Mucosa of rectum (tissue), 2 donors: ENCODE data around the gene MAFF.

Source experiments
- H3K27ac ChIP-seq, 2 donors: one replicate each; pipeline ENCODE4 v1.7.0; 2013; ENCODE audit warnings: inconsistent platforms in 2 of 2, low read depth in 2 of 2, low read length in 2 of 2
- H3K27me3 ChIP-seq, 2 donors: one replicate each; pipeline ENCODE4 v1.7.0; 2013; ENCODE audit warnings: low read length in 2 of 2; ENCODE audit not compliant: control insufficient read depth in 2 of 2, insufficient read depth in 2 of 2
- H3K36me3 ChIP-seq, 2 donors: one replicate each; pipeline ENCODE4 v1.7.0; 2013; ENCODE audit warnings: low read length in 2 of 2; ENCODE audit not compliant: control insufficient read depth in 2 of 2, insufficient read depth in 2 of 2
- H3K4me1 ChIP-seq, 2 donors: one replicate each; pipeline ENCODE4 v1.7.0; 2013; ENCODE audit warnings: low read length in 2 of 2, mild to moderate bottlenecking in 1 of 2; ENCODE audit not compliant: control insufficient read depth in 2 of 2, insufficient read depth in 2 of 2
- H3K4me3 ChIP-seq, 2 donors: one replicate each; pipeline ENCODE4 v1.7.0; 2013; ENCODE audit warnings: low read length in 2 of 2
- H3K9ac ChIP-seq, 2 donors: one replicate each; pipeline ENCODE4 v1.7.0; 2013; ENCODE audit warnings: low read length in 2 of 2, low read depth in 1 of 2, mild to moderate bottlenecking in 1 of 2
- H3K9me3 ChIP-seq, 2 donors: one replicate each; pipeline ENCODE4 v1.7.0; 2013; ENCODE audit warnings: low read length in 2 of 2; ENCODE audit not compliant: control insufficient read depth in 2 of 2
- donor health status: healthy.
- donor health status: Normal muscosa, but diverticular disease.

Gene MAFF

DNA sequence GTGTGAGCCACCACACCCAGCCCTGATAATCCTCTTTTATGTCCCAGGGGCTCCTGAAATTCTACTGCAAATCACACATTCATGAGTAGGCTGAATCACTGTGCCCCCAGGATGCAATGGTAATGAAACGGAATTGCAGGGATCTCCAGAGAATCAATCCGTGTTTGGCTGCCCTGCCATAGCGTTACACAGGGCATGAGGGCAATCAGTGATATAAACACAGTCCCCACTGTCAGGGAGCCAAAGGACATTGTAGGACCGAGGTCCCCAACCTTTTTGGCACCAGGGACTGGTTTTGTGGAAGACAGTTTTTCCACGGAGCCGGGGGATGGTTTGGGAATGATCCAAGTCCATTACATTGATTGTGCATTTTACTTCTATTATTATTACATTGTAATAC lies 11.2 kb upstream of the MAFF start:
- Histone ChIP-seq H3K4me3 (no peak overlapping the region), H3K9ac (no peak overlapping the region), H3K36me3 (no peaks in the 10 kb centered on the region), H3K27ac (no peak overlapping the region), H3K27me3 (no peaks in the 10 kb centered on the region), H3K4me1 (peaks cover 0 to 10% of the 10 kb centered on the region in 2 donors), H3K9me3 (no peaks in the 10 kb centered on the region)

- H3K4me1 ChIP-seq = peaks cover 0 to 10% of the 10 kb centered on the region in 2 donors
- H3K4me3 ChIP-seq = no peak overlapping the region
- H3K27me3 ChIP-seq = no peaks in the 10 kb centered on the region
- no peak overlapping the region for H3K9ac ChIP-seq
- no peaks in the 10 kb centered on the region for H3K36me3 ChIP-seq
- no peaks in the 10 kb centered on the region for H3K9me3 ChIP-seq
- no peak overlapping the region for H3K27ac ChIP-seq
These were observed 10.7 kb upstream of the MAFF start for GRCh38 chr22:38191055-38191454.

- Histone ChIP-seq H3K27me3 (no peaks in the 10 kb centered on the region), H3K9ac (no peak overlapping the region), H3K9me3 (no peaks in the 10 kb centered on the region), H3K27ac (no peak overlapping the region), H3K36me3 (no peaks in the 10 kb centered on the region), H3K4me3 (no peak overlapping the region), H3K4me1 (peaks cover 3 to 13% of the 10 kb centered on the region in 2 donors)
These were observed 9.9 kb upstream of the MAFF start for GRCh38 chr22:38191731-38192474.

DNA sequence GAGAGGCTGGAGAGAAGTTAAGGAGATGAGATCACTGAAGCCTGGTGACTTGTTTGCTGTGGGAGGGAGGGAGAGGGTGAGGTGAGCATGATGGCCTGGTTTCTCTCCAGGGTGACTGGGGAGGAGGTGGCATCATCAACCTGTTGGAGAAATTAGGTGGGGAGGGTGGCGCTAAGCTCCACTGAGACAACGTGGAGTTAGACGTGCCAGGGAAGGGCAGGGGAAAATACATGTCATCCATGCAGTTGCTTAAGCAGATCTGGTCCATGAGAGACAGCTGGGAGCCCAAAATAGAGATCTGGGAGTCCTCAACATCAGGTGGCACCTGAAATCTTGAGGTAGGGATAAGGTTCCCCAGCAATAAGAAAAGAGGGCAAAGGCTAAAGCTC lies 9.3 kb upstream of the MAFF start:
- Histone ChIP-seq H3K4me1 (peaks cover 3 to 15% of the 10 kb centered on the region in 2 donors), H3K4me3 (no peak overlapping the region), H3K9ac (no peak overlapping the region), H3K36me3 (no peaks in the 10 kb centered on the region), H3K27me3 (no peaks in the 10 kb centered on the region), H3K9me3 (no peaks in the 10 kb centered on the region), H3K27ac (no peak overlapping the region)

- Histone ChIP-seq H3K4me3 (no peak overlapping the region), H3K36me3 (no peaks in the 10 kb centered on the region), H3K9me3 (no peaks in the 10 kb centered on the region), H3K27me3 (no peaks in the 10 kb centered on the region), H3K9ac (no peak overlapping the region), H3K27ac (no peak overlapping the region), H3K4me1 (peaks cover 3 to 15% of the 10 kb centered on the region in 2 donors)
These were observed 8.2 kb upstream of the MAFF start for GRCh38 chr22:38193580-38193979.

DNA sequence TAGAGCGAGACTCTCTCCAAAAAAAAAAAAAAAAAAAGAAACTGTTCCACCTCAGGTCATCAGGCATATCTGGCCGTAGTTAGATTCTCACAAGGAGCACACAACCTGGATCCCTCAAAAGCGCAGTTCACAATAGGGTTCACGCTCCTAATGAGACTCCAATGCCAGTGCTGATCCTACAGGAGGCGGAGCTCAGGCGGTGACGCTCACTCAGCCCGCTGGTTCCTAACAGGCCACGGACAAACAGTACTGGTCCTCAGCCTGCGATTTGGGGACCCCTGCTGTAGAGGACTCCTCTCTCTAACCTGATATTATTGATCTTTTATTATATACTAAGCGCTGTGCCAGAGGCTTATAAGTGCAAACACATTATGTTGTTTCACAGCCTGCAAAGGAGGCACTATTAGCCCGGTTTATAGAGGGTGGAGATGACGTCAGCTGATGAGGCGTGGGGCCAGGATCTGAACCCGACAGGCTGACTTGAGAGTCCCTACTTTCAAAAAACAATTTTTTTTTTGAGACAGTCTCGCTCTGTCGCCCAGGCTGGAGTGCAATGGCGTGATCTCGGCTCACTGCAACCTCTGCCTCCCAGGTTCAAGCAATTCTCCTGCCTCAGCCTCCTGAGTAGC lies 4.9 kb upstream of the MAFF start:
- no peaks in the 10 kb centered on the region for H3K27me3 ChIP-seq

DNA sequence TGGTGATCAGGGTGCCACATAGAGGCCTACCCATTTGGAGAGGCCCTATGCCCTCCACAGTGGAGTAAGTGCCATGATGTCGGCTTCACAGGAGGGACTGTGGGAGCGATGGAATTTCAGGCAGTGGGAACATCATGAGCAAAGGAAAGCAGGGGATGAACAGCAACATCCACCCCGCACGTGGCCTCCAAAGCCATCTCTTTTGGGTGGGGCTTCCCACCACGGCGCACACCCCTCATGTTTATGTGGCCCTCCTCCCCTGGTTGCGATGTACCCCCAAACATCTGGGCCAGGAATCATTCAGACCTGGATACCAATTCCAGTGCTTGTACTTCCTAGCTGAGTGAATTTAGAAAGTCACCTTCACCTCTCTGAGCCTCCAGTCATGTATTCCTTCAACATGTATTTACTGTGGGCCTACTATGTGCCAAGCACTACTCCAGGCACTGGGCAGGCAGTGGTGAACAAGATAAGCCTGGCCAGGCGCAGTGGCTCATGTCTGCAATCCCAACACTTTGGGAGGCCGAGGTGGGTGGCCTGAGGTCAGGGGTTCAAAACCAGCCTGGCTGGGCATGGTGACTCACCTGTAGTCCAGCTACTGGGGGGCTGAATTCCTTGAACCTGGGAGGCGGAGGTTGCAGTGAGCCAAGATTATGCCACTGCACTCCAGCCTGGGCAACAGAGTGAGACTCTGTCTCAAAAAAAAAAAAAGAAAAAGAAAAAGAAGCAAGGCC lies 1.8 kb upstream of the MAFF start:
- no peaks in the 10 kb centered on the region for H3K36me3 ChIP-seq
- H3K4me3 ChIP-seq = no peak overlapping the region
- no peak overlapping the region for H3K9ac ChIP-seq
- no peaks in the 10 kb centered on the region for H3K9me3 ChIP-seq
- H3K27ac ChIP-seq = no peak overlapping the region
- no peaks in the 10 kb centered on the region for H3K27me3 ChIP-seq
- H3K4me1 ChIP-seq = peaks cover 22 to 25% of the 10 kb centered on the region in 2 donors

More for the DNA sequence above, 4.9 kb upstream of the MAFF start:
- Histone ChIP-seq H3K4me1 (peaks cover 9 to 21% of the 10 kb centered on the region in 2 donors), H3K9me3 (no peaks in the 10 kb centered on the region), H3K4me3 (peak overlapping the region; percentile 20 to 46), H3K36me3 (no peaks in the 10 kb centered on the region), H3K9ac (peak overlapping the region in 1 of 2 donors; percentile 53), H3K27ac (no peak overlapping the region)

DNA sequence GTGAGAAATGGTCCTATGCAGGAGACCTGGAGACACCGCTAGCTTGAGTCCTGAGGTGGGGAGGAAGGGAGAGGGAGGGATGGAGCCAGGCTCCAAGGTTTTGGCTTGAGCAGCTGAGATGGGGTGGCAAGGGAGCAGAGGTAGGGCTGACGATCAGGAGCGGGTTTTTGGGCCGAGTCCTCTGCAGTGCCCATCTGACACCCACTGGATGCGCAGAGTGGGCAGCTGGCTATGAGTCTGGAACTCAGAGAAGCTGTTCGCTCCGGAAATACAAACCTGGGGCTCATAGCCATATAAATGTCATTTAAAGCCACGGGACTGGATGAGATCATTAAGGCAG lies 453 bp upstream of the MAFF start:
- no peaks in the 10 kb centered on the region for H3K27me3 ChIP-seq
- peaks cover 24 to 27% of the 10 kb centered on the region in 2 donors for H3K4me1 ChIP-seq
- H3K9me3 ChIP-seq = no peaks in the 10 kb centered on the region
- H3K4me3 ChIP-seq = peak overlapping the region; percentile 54 to 72
- peak overlapping the region; percentile 35 to 99 for H3K9ac ChIP-seq
- peak overlapping the region; percentile 75 to 76 for H3K27ac ChIP-seq
- no peaks in the 10 kb centered on the region for H3K36me3 ChIP-seq

DNA sequence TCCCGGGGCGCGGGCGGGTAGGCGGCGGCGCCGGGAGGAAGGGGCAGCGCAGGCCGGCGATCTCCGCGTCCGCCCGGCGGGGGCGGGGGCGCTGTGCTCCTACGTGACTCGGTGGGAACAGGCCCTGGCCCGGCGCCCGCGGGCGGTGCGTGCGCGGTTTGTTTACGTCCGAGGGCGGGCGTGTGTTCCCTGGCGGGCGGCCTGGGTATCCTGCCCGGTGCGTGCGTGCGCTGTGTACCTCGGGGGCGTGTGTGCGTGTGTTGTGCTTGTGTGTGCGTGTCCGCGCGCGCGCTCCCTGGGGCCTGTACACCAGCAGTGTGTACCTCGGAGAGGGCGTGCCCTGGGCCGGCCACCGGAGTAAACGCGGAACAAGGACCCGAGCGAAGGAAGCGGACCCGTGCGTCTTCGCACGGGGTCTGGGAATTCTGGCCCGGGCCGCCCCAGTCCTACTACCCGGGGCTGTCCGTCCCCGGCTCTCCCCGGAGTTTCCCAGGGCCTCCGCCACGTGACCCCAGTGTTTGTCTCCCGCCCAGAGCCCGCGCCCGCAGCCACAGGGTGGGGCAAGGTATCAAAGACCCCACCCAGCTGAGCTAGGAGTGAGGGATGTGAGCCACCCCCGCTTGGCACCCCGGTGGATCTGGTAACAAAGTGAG lies 769 bp downstream of the MAFF start:
- Histone ChIP-seq H3K36me3 (no peaks in the 10 kb centered on the region), H3K9me3 (no peaks in the 10 kb centered on the region), H3K4me1 (peaks cover 19 to 24% of the 10 kb centered on the region in 2 donors), H3K9ac (peak overlapping the region; percentile 57 to 99), H3K27ac (peak overlapping the region; percentile 97 to 98), H3K27me3 (no peaks in the 10 kb centered on the region), H3K4me3 (peak overlapping the region; percentile 81 to 87)
